Neuronal stem cell (in vitro differentiated cells): ENCODE data around the gene P2RX4.

ENCODE experiments used
- DNase-seq: peaks from one replicate; pipeline ENCODE4 v3.0.0-alpha.2; 2013; ENCODE audit warnings: low spot score
- H2AFZ ChIP-seq: one replicate; pipeline ENCODE4 v1.6.1; 2013; ENCODE audit warnings: mild to moderate bottlenecking, low read length, inconsistent platforms
- H2AK5ac ChIP-seq: 2 replicates; pipeline ENCODE4 v1.6.1; 2013; ENCODE audit warnings: low read depth, mild to moderate bottlenecking, inconsistent platforms, low read length, moderate library complexity, mixed read lengths
- H2BK120ac ChIP-seq: 2 replicates; pipeline ENCODE4 v1.6.1; 2013; ENCODE audit warnings: low read depth, mild to moderate bottlenecking, inconsistent platforms, low read length, moderate library complexity, mixed read lengths
- H2BK12ac ChIP-seq: one replicate; pipeline ENCODE4 v1.6.1; 2013; ENCODE audit warnings: low read length, inconsistent platforms
- H2BK15ac ChIP-seq: 2 replicates; pipeline ENCODE4 v1.6.1; 2013; ENCODE audit warnings: mild to moderate bottlenecking, low read length, inconsistent platforms, mixed read lengths
- H2BK5ac ChIP-seq: one replicate; pipeline ENCODE4 v1.6.1; 2013; ENCODE audit warnings: inconsistent platforms, mild to moderate bottlenecking, low read length, moderate library complexity
- H3K14ac ChIP-seq: one replicate; pipeline ENCODE4 v1.6.1; 2013; ENCODE audit warnings: low read length, inconsistent platforms
- H3K18ac ChIP-seq: 2 replicates; pipeline ENCODE4 v1.6.1; 2013; ENCODE audit warnings: low read length, inconsistent platforms
- H3K23ac ChIP-seq: 2 replicates; pipeline ENCODE4 v1.6.1; 2013; ENCODE audit warnings: low read depth, mild to moderate bottlenecking, mixed read lengths, low read length, inconsistent platforms; ENCODE audit not compliant: poor library complexity
- H3K27ac ChIP-seq: replicated peaks from 3 replicates; pipeline ENCODE4 v1.5.1; 2013; ENCODE audit warnings: low read length, inconsistent platforms
- H3K27me3 ChIP-seq, 3 experiments: 2 replicates each; pipeline ENCODE4 v1.6.1; 2013; ENCODE audit warnings: low read length in 3 of 3, mild to moderate bottlenecking in 2 of 3, inconsistent platforms in 1 of 3, low read depth in 1 of 3, mixed read lengths in 1 of 3, moderate library complexity in 1 of 3; ENCODE audit not compliant: control insufficient read depth in 3 of 3, insufficient read depth in 3 of 3
- H3K36me3 ChIP-seq, 2 donors: replicated peaks in 1 of 2; 2 replicates each; pipeline ENCODE4 v1.6.1; 2013; ENCODE audit warnings: low read length in 2 of 2; ENCODE audit not compliant: control insufficient read depth in 2 of 2, insufficient read depth in 2 of 2
- H3K4ac ChIP-seq: 2 replicates; pipeline ENCODE4 v1.6.1; 2013; ENCODE audit warnings: inconsistent platforms, mild to moderate bottlenecking, low read length, moderate library complexity
- H3K4me1 ChIP-seq, 2 donors: 1 replicate in 1 of 2; 2 replicates in 1 of 2; pipeline ENCODE4 v1.6.1; 2013; ENCODE audit warnings: low read length in 2 of 2, low read depth in 1 of 2; ENCODE audit not compliant: control insufficient read depth in 2 of 2, insufficient read depth in 1 of 2
- H3K4me2 ChIP-seq: one replicate; pipeline ENCODE4 v1.6.1; 2013; ENCODE audit warnings: mild to moderate bottlenecking, low read length, inconsistent platforms; ENCODE audit not compliant: insufficient read depth, poor library complexity, severe bottlenecking
- H3K4me3 ChIP-seq, 2 donors: 2 replicates each; pipeline ENCODE4 v1.5.1; 2013; ENCODE audit warnings: low read length in 2 of 2, mild to moderate bottlenecking in 2 of 2, inconsistent platforms in 1 of 2, moderate library complexity in 1 of 2
- H3K79me1 ChIP-seq: one replicate; pipeline ENCODE4 v1.6.1; 2013; ENCODE audit warnings: low read depth, mild to moderate bottlenecking, inconsistent platforms, low read length, moderate library complexity
- H3K9ac ChIP-seq: one replicate; pipeline ENCODE4 v1.6.1; 2013; ENCODE audit warnings: mild to moderate bottlenecking, low read depth, low read length, inconsistent platforms; ENCODE audit not compliant: poor library complexity
- H3K9me3 ChIP-seq, 2 donors: replicated peaks in 1 of 2; 2 replicates each; pipeline versions ENCODE3 to v1.6.1; 2013; ENCODE audit warnings: low read length in 2 of 2, mild to moderate bottlenecking in 2 of 2, inconsistent platforms in 1 of 2, low read depth in 1 of 2, mixed read lengths in 1 of 2, moderate library complexity in 1 of 2; ENCODE audit not compliant: control insufficient read depth in 2 of 2, insufficient read depth in 1 of 2
- H4K8ac ChIP-seq: one replicate; pipeline ENCODE4 v1.6.1; 2013; ENCODE audit warnings: low read depth, mild to moderate bottlenecking, inconsistent platforms, low read length, moderate library complexity
- H4K91ac ChIP-seq: one replicate; pipeline ENCODE4 v1.6.1; 2013; ENCODE audit warnings: low read length, low read depth, mild to moderate bottlenecking, inconsistent platforms; ENCODE audit not compliant: poor library complexity
- WGBS, 2 donors: extraction: QIAGEN DNeasy Blood & Tissue Kit; methylation state at CpG; one replicate each; pipeline ENCODE4 v1.1.7; 2013; ENCODE audit warnings: missing lambda C conversion rate in 2 of 2, mixed read lengths in 1 of 2; ENCODE audit not compliant: insufficient read length in 2 of 2, insufficient replicate concordance in 1 of 2; ENCODE audit errors: extremely low coverage in 2 of 2; 5-methylcytosine and 5-hydroxymethylcytosine counted together

The P2RX4 gene

GRCh38 chr12:121239351-121240061, 29.6 kb downstream of the P2RX4 start:
- Histone ChIP-seq H2AFZ (no peak overlapping the region), H3K36me3 (peaks cover 13 to 52% of the 10 kb centered on the region in 2 donors), H2BK5ac (no peak overlapping the region), H3K9me3 (no peaks in the 10 kb centered on the region), H4K91ac (no peak overlapping the region), H3K4me3 (no peak overlapping the region), H3K23ac (no peak overlapping the region), H2BK12ac (no peak overlapping the region), H3K4ac (no peak overlapping the region), H3K4me2 (no peak overlapping the region), H3K79me1 (no peaks in the 10 kb centered on the region), H3K27ac (no peak overlapping the region), H3K4me1 (peaks cover 10 to 18% of the 10 kb centered on the region in 2 donors), H3K27me3 (no peaks in the 10 kb centered on the region), H2BK120ac (no peak overlapping the region), H3K18ac (no peak overlapping the region), H2BK15ac (no peak overlapping the region), H3K14ac (no peak overlapping the region), H2AK5ac (no peak overlapping the region), H4K8ac (no peak overlapping the region), H3K9ac (no peak overlapping the region)
- no CpG with 5 or more reads among the region's 6 CpGs for WGBS, 2 donors
- no peak for DNase-seq

- Histone ChIP-seq H3K14ac (no peak overlapping the region), H3K27me3 (no peaks in the 10 kb centered on the region), H3K79me1 (no peaks in the 10 kb centered on the region), H2AK5ac (no peak overlapping the region), H3K27ac (no peak overlapping the region), H4K91ac (no peak overlapping the region), H3K4ac (no peak overlapping the region), H3K18ac (no peak overlapping the region), H3K23ac (no peak overlapping the region), H2BK5ac (no peak overlapping the region), H2BK15ac (no peak overlapping the region), H2AFZ (no peak overlapping the region), H3K9me3 (no peaks in the 10 kb centered on the region), H3K4me3 (no peak overlapping the region), H4K8ac (no peak overlapping the region), H2BK12ac (no peak overlapping the region), H3K4me2 (no peak overlapping the region), H3K36me3 (peaks cover 16 to 57% of the 10 kb centered on the region in 2 donors), H3K9ac (no peak overlapping the region), H3K4me1 (peaks cover 10 to 18% of the 10 kb centered on the region in 2 donors), H2BK120ac (no peak overlapping the region)
- DNase-seq, result no peak
- WGBS, 2 donors, result no CpG with 5 or more reads among the region's 7 CpGs
Measured at GRCh38 chr12:121240062-121240420, 30.1 kb downstream of the P2RX4 start.

GRCh38 chr12:121240484-121241101, 30.7 kb downstream of the P2RX4 start:
- H4K91ac ChIP-seq, result no peak overlapping the region
- H3K14ac ChIP-seq, result no peak overlapping the region
- no peak overlapping the region for H4K8ac ChIP-seq
- no peak overlapping the region for H2BK15ac ChIP-seq
- no peak overlapping the region for H3K4ac ChIP-seq
- DNase-seq, result no peak
- peaks cover 19 to 59% of the 10 kb centered on the region in 2 donors for H3K36me3 ChIP-seq
- no peak overlapping the region for H3K4me2 ChIP-seq
- H3K9ac ChIP-seq, result no peak overlapping the region
- H3K79me1 ChIP-seq, result no peaks in the 10 kb centered on the region
- H3K4me3 ChIP-seq, result no peak overlapping the region
- peak overlapping the region; percentile 65 for H3K18ac ChIP-seq
- H3K4me1 ChIP-seq, result peaks cover 10 to 18% of the 10 kb centered on the region in 2 donors
- H3K9me3 ChIP-seq, result no peaks in the 10 kb centered on the region
- H2AFZ ChIP-seq, result no peak overlapping the region
- peak overlapping the region; percentile 35 for H2AK5ac ChIP-seq
- H2BK12ac ChIP-seq, result no peak overlapping the region
- peak overlapping the region; percentile 36 for H3K23ac ChIP-seq
- no peak overlapping the region for H2BK120ac ChIP-seq
- H3K27ac ChIP-seq, result no peak overlapping the region
- WGBS, 2 donors, result no CpG with 5 or more reads among the region's 38 CpGs
- H3K27me3 ChIP-seq, result no peaks in the 10 kb centered on the region
- H2BK5ac ChIP-seq, result no peak overlapping the region

- peak overlapping the region; percentile 6 for H3K27ac ChIP-seq
- no peak overlapping the region for H4K8ac ChIP-seq
- H3K4me2 ChIP-seq, result no peak overlapping the region
- H3K79me1 ChIP-seq, result no peaks in the 10 kb centered on the region
- H2AK5ac ChIP-seq, result no peak overlapping the region
- peaks cover 21 to 52% of the 10 kb centered on the region in 2 donors for H3K36me3 ChIP-seq
- H3K9ac ChIP-seq, result peak overlapping the region; percentile 27
- H3K4me1 ChIP-seq, result peaks cover 10 to 18% of the 10 kb centered on the region in 2 donors
- no peak overlapping the region for H2BK15ac ChIP-seq
- no peak overlapping the region for H4K91ac ChIP-seq
- DNase-seq, result no peak
- H2AFZ ChIP-seq, result no peak overlapping the region
- no peak overlapping the region for H3K18ac ChIP-seq
- H3K27me3 ChIP-seq, result no peaks in the 10 kb centered on the region
- no CpG with 5 or more reads among the region's 17 CpGs for WGBS, 2 donors
- H3K9me3 ChIP-seq, result no peaks in the 10 kb centered on the region
- H2BK120ac ChIP-seq, result no peak overlapping the region
- no peak overlapping the region for H2BK12ac ChIP-seq
- no peak overlapping the region for H3K14ac ChIP-seq
- H3K4me3 ChIP-seq, result no peak overlapping the region
- no peak overlapping the region for H2BK5ac ChIP-seq
- peak overlapping the region; percentile 62 for H3K23ac ChIP-seq
- no peak overlapping the region for H3K4ac ChIP-seq
Measured at GRCh38 chr12:121241156-121241970, 31.4 kb downstream of the P2RX4 start.
